HepG2 (cell line): ENCODE measurements around the gene PRKAR1B. TPM values are rescaled to one million over a fixed set of nuclear protein-coding genes. Genes with fewer than 3 reads are reported as not detected.

Experiments
- ARID2 ChIP-seq: sonication (generic); formaldehyde crosslinking; IDR thresholded peaks from 2 replicates; pipeline ENCODE4 v1.8.1; 2022; ENCODE audit warnings: mild to moderate bottlenecking, missing genetic modification reagents, borderline replicate concordance
- ATRX ChIP-seq: sonication (generic); formaldehyde crosslinking; IDR thresholded peaks from 2 replicates; pipeline ENCODE4 v1.4.0; 2020; ENCODE audit warnings: missing genetic modification reagents, borderline replicate concordance
- E2F1 ChIP-seq: sonication (generic); formaldehyde crosslinking; IDR thresholded peaks from 2 replicates; pipeline ENCODE4 v1.5.0; 2020; ENCODE audit warnings: missing genetic modification reagents
- GZF1 ChIP-seq: sonication (generic); formaldehyde crosslinking; IDR thresholded peaks from 2 replicates; pipeline ENCODE4 v1.5.1; 2020; ENCODE audit warnings: mild to moderate bottlenecking, missing genetic modification reagents
- HES4 ChIP-seq: sonication (generic); formaldehyde crosslinking; IDR thresholded peaks from 2 replicates; pipeline ENCODE4 v1.9.0; 2021; ENCODE audit warnings: mild to moderate bottlenecking, missing genetic modification reagents, borderline replicate concordance
- KLF16 ChIP-seq, 2 experiments: sonication (generic) in 1 of 2; formaldehyde crosslinking in 1 of 2; IDR thresholded peaks; 2 replicates each; pipeline versions ENCODE4 v1.6.1 to v1.8.0; 2016 to 2023; ENCODE audit warnings: missing genetic modification reagents in 2 of 2, missing compliant biosample characterization in 1 of 2
- MAFK ChIP-seq, 2 experiments: IDR thresholded peaks in 1 of 2; conservative IDR thresholded peaks in 1 of 2; 2 replicates each; pipeline ENCODE4 v1.6.1; 2011; ENCODE audit warnings: improper control_type of control experiment in 2 of 2, low read length in 2 of 2
- MEIS2 ChIP-seq: sonication (generic); formaldehyde crosslinking; IDR thresholded peaks from 2 replicates; pipeline ENCODE4 v1.9.0; 2021; ENCODE audit warnings: mild to moderate bottlenecking, missing genetic modification reagents
- TBX3 ChIP-seq: fragments of 450-650 bp; IDR thresholded peaks from 2 replicates; pipeline ENCODE4 v1.6.1; 2017; ENCODE audit warnings: antibody characterized with exemption, mild to moderate bottlenecking, inconsistent platforms, borderline replicate concordance
- ZBTB21 ChIP-seq: sonication (generic); formaldehyde crosslinking; IDR thresholded peaks from 2 replicates; pipeline ENCODE4 v1.4.0; 2020; ENCODE audit warnings: missing genetic modification reagents
- ZBTB33 ChIP-seq: sonication (generic); formaldehyde crosslinking; IDR thresholded peaks from 2 replicates; pipeline ENCODE4 v1.4.0; 2020; ENCODE audit warnings: missing genetic modification reagents
- ZBTB46 ChIP-seq: sonication (generic); formaldehyde crosslinking; IDR thresholded peaks from 2 replicates; pipeline ENCODE4 v1.4.0; 2020; ENCODE audit warnings: mild to moderate bottlenecking, missing genetic modification reagents, borderline replicate concordance
- ZFP41 ChIP-seq: sonication (generic); formaldehyde crosslinking; IDR thresholded peaks from 2 replicates; pipeline ENCODE4 v1.4.0; 2020; ENCODE audit warnings: mild to moderate bottlenecking, missing genetic modification reagents, borderline replicate concordance
- ZMYM3 ChIP-seq: sonication (generic); formaldehyde crosslinking; IDR thresholded peaks from 2 replicates; pipeline ENCODE4 v1.5.1; 2020; ENCODE audit warnings: mild to moderate bottlenecking, missing genetic modification reagents
- ZNF513 ChIP-seq: sonication (generic); formaldehyde crosslinking; conservative IDR thresholded peaks from 2 replicates; pipeline ENCODE4 v1.5.0; 2020; ENCODE audit warnings: missing genetic modification reagents
- ZNF572 ChIP-seq: sonication (generic); formaldehyde crosslinking; IDR thresholded peaks from 2 replicates; pipeline ENCODE4 v1.5.1; 2020; ENCODE audit warnings: mild to moderate bottlenecking, missing genetic modification reagents
- ZNF629 ChIP-seq: sonication (generic); formaldehyde crosslinking; conservative IDR thresholded peaks from 2 replicates; pipeline ENCODE4 v1.5.0; 2020; ENCODE audit warnings: missing genetic modification reagents
- ZNF703 ChIP-seq: sonication (generic); formaldehyde crosslinking; IDR thresholded peaks from 2 replicates; pipeline ENCODE4 v1.5.1; 2020; ENCODE audit warnings: missing genetic modification reagents, mild to moderate bottlenecking, moderate library complexity, borderline replicate concordance
- ZNF710 ChIP-seq: sonication (generic); formaldehyde crosslinking; IDR thresholded peaks from 2 replicates; pipeline ENCODE4 v1.5.0; 2020; ENCODE audit warnings: mild to moderate bottlenecking, missing genetic modification reagents, borderline replicate concordance
- polyA plus RNA-seq, 8 experiments: library from polyadenylated mRNA; depleted of rRNA in 3 of 8; stranded (reverse) in 7 of 8; unstranded in 1 of 8; fragments of >200 nt; fragmentation: Illumina TruSeq in 4 of 8; extraction: Trizol in 4 of 8; gene quantifications; 2 replicates each; pipeline versions ENCODE4 v1.2.1 to v1.2.3, GENCODE V29; 2011 to 2016; ENCODE audit warnings: low read depth in 4 of 8, missing spikeins in 1 of 8, mixed read lengths in 1 of 8; ENCODE audit not compliant: insufficient read depth in 1 of 8
- total RNA-seq, 5 experiments: library from RNA; depleted of rRNA; stranded (reverse); fragments of >200 nt; fragmentation: Illumina TruSeq; extraction: Trizol; gene quantifications; 2 replicates each; pipeline ENCODE4 v1.2.3, GENCODE V29; 2016; ENCODE audit warnings: low read depth in 1 of 5

The PRKAR1B gene
- total and polyA plus RNA-seq, 2 of the 13 experiments (the other 11 are each of a cell fraction or from before 2014, with no cell fraction given), result 7.9 to 28.2 TPM

- TF ChIP-seq E2F1 (CRISPR knock-in tag), result no peak
- TF ChIP-seq MAFK (conservative IDR thresholded peaks at IDR 0.05 in 1 of 2, IDR thresholded peaks at IDR 0.05 in 1 of 2; ENCODE audit: low read length in 2 of 2), result no peak
- no peak for TF ChIP-seq ARID2 (CRISPR knock-in tag)
- TF ChIP-seq ZNF703 (CRISPR knock-in tag), result peak; percentile 38; the same call in 1 of the 2 replicates
- TF ChIP-seq TBX3, result peak; percentile 44; the same call in 1 of the 2 replicates
- TF ChIP-seq HES4, result peak; percentile 72; the same call in 1 of the 2 replicates
- TF ChIP-seq ZBTB33 (CRISPR knock-in tag), result peak; percentile 2; the same call in 1 of the 2 replicates
- no peak for TF ChIP-seq GZF1
- TF ChIP-seq ZNF629 (CRISPR knock-in tag), result peak; percentile 99
- TF ChIP-seq MEIS2 (CRISPR knock-in tag), result 0 out of 2 replicates have a peak, but pooled peaks have one; percentile 9
- no peak for TF ChIP-seq ZNF572
- no peak for TF ChIP-seq ZFP41 (CRISPR knock-in tag)
- no peak for TF ChIP-seq ZBTB21 (CRISPR knock-in tag)
- no peak for TF ChIP-seq ZNF513
- TF ChIP-seq ATRX (CRISPR knock-in tag), result no peak
- TF ChIP-seq ZBTB46, result no peak
- no peak for TF ChIP-seq ZNF710 (CRISPR knock-in tag)
- peak; percentile 97 for TF ChIP-seq ZMYM3
- TF ChIP-seq KLF16 (CRISPR knock-in tag; IDR thresholded peaks at IDR 0.05), result peak in 1 of 2 experiments; percentile 69; a peak in 2 of 4 replicates
Observed at GRCh38 chr7:552868-553635, 174.0 kb downstream of the PRKAR1B start (continued).
